Aorta (tissue), 5 donors: ENCODE data around the gene TMEM119. TPM values are rescaled to one million over a fixed set of nuclear protein-coding genes. Genes with fewer than 3 reads are reported as not detected.

ENCODE experiments used
- ATAC-seq: fragments of 200-7000 bp; cut with Tn5 transposase; one replicate; pipeline ENCODE4 v1.9.1; 2022; ENCODE audit warnings: moderate library complexity; ENCODE audit not compliant: low FRiP score
- DNase-seq, 2 donors: peaks; one replicate each; pipeline ENCODE4 v3.0.0-alpha.2; 2020
- H3K27ac ChIP-seq, 2 donors: one replicate each; pipeline ENCODE4 v1.5.1; 2013; ENCODE audit warnings: low read length in 2 of 2, mild to moderate bottlenecking in 2 of 2, moderate library complexity in 2 of 2, control low read depth in 1 of 2, inconsistent platforms in 1 of 2, low read depth in 1 of 2
- H3K27me3 ChIP-seq, 2 donors: one replicate each; pipeline ENCODE4 v1.6.1; 2013; ENCODE audit warnings: control low read depth in 1 of 2, low read length in 1 of 2, mild to moderate bottlenecking in 1 of 2, moderate library complexity in 1 of 2; ENCODE audit not compliant: insufficient read depth in 2 of 2, control insufficient read depth in 1 of 2
- H3K36me3 ChIP-seq, 2 donors: one replicate each; pipeline ENCODE4 v1.6.1; 2013; ENCODE audit warnings: control low read depth in 1 of 2, low read length in 1 of 2, mild to moderate bottlenecking in 1 of 2; ENCODE audit not compliant: insufficient read depth in 2 of 2, control insufficient read depth in 1 of 2
- H3K4me1 ChIP-seq, 2 donors: one replicate each; pipeline ENCODE4 v1.6.1; 2013; ENCODE audit warnings: low read length in 2 of 2, control low read depth in 1 of 2, mild to moderate bottlenecking in 1 of 2, moderate library complexity in 1 of 2; ENCODE audit not compliant: insufficient read depth in 2 of 2, control insufficient read depth in 1 of 2
- H3K4me3 ChIP-seq, 2 donors: one replicate each; pipeline ENCODE4 v1.5.1; 2013; ENCODE audit warnings: low read length in 2 of 2, control low read depth in 1 of 2, mild to moderate bottlenecking in 1 of 2
- H3K9me3 ChIP-seq: one replicate; pipeline ENCODE4 v1.6.1; 2013; ENCODE audit warnings: mild to moderate bottlenecking, low read length; ENCODE audit not compliant: control insufficient read depth
- WGBS, 2 donors: extraction: QIAGEN DNeasy Blood & Tissue Kit; methylation state at CpG; one replicate each; pipeline ENCODE4 v1.1.7; 2013; 5-methylcytosine and 5-hydroxymethylcytosine counted together
- intact Hi-C, 2 donors: fragments of 100-400 bp; cut with DNase I; formaldehyde crosslinking; loops; one replicate each; pipeline versions ENCODE4 v1.14.2 to v1.15.0; 2022
- polyA plus RNA-seq, 2 donors: library from polyadenylated mRNA; stranded (reverse); fragments of 200-250 nt; gene quantifications; one replicate each; pipeline ENCODE4 v1.2.3, GENCODE V29; 2013
- total RNA-seq, 2 donors: library from RNA; stranded (reverse); fragmentation: NEBNext Ultra II Directional; extraction: Animal tissue kit (Norgen Biotek cat#: 25700); gene quantifications; one replicate each; pipeline ENCODE4 v1.2.1, GENCODE V29; 2021
- donor health status: healthy with polysubstance abuse.
- donor health status: Bipolar disorder and iron deficiency.
- donor health status: DM: no; HTN: no; CAD: no.
- donor health status: DM: no; HTN: no; CAD: no.
- donor health status: DM: yes; HTN: yes; CAD: no.

TMEM119 gene
- total and polyA plus RNA-seq, 4 donors, result 0.26 to 21.1 (median 8.0) TPM

DNA sequence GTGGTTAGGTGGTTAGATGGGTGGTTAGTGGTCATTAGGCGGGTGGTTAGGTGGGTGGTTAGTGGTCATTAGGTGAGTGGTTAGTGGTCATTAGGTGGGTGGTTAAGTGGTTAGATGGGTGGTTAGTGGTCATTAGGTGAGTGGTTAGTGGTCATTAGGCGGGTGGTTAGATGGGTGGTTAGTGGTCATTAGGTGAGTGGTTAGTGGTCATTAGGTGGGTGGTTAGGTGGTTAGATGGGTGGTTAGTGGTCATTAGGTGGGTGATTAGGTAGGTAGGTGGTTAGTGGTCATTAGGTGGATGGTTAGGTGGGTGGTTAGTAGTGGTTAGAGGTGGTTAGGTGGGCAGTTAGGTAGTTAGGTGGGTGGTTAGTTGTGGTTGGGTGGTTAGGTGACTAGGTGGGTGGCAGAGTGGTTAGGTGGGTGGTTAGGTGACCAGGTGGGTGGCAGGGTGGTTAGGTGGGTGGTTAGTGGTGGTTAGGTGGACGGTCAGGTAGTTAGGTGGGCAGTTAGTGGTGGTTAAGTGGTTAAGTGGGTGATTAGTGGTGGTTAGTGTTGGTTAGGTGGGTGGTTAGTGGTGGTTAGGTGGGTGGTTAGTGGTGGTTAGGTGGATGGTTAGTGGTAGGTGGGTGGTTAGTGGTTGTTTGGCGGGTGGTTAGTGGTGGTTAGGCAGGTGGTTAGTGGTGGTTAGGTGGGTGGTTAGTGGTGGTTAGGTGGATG lies 8.0 kb upstream of the TMEM119 start:
- Histone ChIP-seq H3K4me3 (no peak overlapping the region), H3K27me3 (no peaks in the 10 kb centered on the region), H3K4me1 (no peaks in the 10 kb centered on the region), H3K27ac (no peak overlapping the region), H3K36me3 (no peaks in the 10 kb centered on the region), H3K9me3 (no peaks in the 10 kb centered on the region)
- ATAC-seq (no peak), DNase-seq (no peak)
- intact Hi-C loops, result no loop called here
- WGBS, 2 donors, result 96 to 98% methylated on average over 4 of the region's 4 CpGs

DNA sequence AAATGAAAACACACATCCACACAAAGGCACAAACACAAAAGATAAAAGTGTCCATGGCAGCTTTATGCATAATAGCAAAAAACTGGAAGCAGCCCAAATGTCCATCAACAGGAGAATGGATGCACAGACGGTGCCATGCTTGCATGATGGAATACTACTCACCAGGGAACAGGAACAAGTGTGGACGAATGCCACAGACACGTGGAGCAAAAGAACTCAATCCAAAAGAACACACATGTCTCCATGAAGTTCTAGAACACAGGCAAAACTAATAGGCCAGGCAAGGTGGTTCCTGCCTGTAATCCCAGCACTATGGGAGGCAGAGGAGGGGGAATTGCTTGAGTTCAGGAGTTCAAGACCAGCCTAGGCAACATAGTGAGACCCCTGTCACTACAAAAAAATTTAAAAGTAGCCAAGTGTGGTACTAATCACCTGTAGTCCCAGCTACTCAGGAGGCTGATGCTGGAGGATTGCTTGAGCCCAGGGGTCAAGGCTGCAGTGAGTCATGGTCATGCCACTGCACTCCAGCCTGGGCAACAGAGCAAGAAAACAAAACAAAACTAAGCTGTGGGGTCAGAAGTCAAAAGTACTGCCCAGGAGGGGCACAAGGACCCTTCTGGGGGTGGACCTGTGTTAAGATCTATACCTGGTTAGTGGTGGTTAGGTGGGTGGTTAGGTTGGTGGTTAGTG lies 7.3 kb upstream of the TMEM119 start:
- H3K4me1 ChIP-seq, result no peaks in the 10 kb centered on the region
- no peaks in the 10 kb centered on the region for H3K9me3 ChIP-seq
- 29 to 42% methylated on average over 3 of the region's 3 CpGs for WGBS, 2 donors
- DNase-seq, result no peak
- ATAC-seq, result no peak
- no peaks in the 10 kb centered on the region for H3K36me3 ChIP-seq
- no peaks in the 10 kb centered on the region for H3K27me3 ChIP-seq
- no peak overlapping the region for H3K27ac ChIP-seq
- no peak overlapping the region for H3K4me3 ChIP-seq
- intact Hi-C loops, result no loop called here

DNA sequence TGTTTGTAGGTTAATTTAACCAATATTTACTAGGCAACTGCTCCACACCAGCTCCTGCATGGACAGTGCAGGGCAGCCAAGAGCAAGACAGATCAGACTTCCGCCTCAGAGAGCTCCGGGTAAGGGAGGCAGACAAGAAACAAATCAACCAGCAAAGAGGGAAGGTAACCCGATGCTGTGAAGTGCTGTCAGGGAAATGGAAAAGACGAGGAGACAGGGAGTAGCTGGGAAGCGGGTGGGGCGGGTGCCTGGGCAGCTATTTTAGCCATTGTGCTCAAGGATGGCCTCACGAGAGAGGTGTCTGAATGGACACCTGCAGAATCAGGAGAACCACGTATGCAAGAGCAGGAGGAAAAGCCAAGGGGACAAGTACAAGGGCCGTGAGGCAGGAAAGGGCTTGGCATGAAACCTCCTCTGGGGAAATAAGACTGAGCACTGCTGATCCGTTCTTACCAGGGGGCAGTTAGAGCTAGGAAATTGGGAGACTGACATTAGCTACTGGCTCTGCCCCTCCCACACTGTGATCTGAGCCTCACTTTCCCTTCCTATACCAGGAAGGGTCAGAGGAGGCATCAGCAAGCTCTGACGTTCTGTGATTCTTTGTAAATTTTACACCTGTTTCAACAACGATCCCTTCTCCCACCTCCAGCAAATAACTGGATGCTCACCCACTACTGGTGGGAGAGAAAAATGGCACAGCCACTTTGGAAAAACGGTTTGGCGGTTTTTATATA lies 6.5 kb upstream of the TMEM119 start:
- no peaks in the 10 kb centered on the region for H3K9me3 ChIP-seq
- ATAC-seq, result no peak
- no peaks in the 10 kb centered on the region for H3K36me3 ChIP-seq
- WGBS, 2 donors, result 39 to 42% methylated on average over 14 of the region's 14 CpGs
- no peak overlapping the region for H3K27ac ChIP-seq
- intact Hi-C loops, result no loop called here
- H3K27me3 ChIP-seq, result no peaks in the 10 kb centered on the region
- no peak overlapping the region for H3K4me3 ChIP-seq
- no peaks in the 10 kb centered on the region for H3K4me1 ChIP-seq
- no peak for DNase-seq

DNA sequence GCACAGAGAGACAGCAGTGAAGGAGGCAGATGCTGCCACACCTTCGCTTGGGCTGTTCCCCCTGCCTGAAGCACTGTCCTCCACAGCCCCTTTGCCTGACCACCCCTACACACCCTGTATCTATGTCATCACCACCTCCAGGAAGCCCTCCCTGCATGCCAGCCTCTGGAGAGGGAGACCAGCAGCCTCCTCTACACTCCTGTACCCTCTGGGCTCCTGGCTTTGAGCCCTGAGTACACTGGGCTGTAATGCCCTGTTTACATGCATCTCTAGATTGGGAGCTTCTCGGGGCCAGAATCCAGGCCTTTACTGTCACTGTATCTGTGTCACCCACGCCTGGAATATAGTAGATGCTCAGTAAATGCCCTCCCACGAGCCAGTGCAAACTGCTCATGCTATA lies 5.9 kb upstream of the TMEM119 start:
- H3K4me1 ChIP-seq, result no peaks in the 10 kb centered on the region
- H3K27ac ChIP-seq, result no peak overlapping the region
- no peaks in the 10 kb centered on the region for H3K9me3 ChIP-seq
- no peaks in the 10 kb centered on the region for H3K36me3 ChIP-seq
- H3K27me3 ChIP-seq, result no peaks in the 10 kb centered on the region
- 87 to 89% methylated on average over 4 of the region's 4 CpGs for WGBS, 2 donors
- ATAC-seq (no peak), DNase-seq (no peak)
- H3K4me3 ChIP-seq, result no peak overlapping the region
- intact Hi-C loops, result no loop called here

DNA sequence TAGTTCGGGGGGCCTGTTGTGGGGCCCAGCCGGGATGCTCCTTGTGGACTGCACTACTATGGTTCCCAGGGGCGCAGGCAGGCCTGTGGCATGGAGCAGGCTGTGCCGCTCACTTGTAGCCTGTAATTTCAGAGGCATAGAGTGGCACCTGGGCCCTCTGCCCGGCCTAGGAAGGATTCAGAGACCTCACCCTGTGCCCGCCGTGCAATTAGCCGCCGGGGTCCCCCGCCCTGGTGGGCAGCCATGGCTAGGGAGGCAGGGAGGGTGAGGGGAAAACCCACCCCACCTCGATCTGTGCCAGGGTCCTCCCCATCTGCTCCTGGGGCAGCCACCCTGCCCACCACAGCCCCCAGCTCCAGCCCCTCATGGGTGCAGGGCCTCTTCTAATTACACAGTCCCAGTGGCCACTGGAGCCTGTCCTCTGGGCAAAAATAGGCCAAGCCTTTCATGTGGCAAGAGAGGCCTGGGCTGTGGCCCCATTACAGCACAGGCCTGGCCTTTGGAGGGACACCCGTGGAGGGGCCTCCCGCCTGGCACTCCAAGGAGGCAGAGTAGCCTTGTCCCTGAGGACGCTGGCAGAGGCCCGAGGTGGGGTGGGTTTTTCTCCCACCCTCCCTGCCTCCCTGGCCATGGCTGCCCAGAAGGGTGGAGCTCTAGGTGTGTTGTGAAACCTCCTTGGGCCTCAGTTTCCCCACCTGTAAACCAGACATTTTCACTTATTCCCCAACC lies 5.3 kb upstream of the TMEM119 start:
- H3K4me1 ChIP-seq, result no peaks in the 10 kb centered on the region
- DNase-seq, result no peak
- intact Hi-C loops, result no loop called here
- H3K36me3 ChIP-seq, result no peaks in the 10 kb centered on the region
- no peak overlapping the region for H3K27ac ChIP-seq
- no peaks in the 10 kb centered on the region for H3K9me3 ChIP-seq
- 84 to 89% methylated on average over 15 of the region's 15 CpGs for WGBS, 2 donors
- ATAC-seq, result no peak
- H3K27me3 ChIP-seq, result no peaks in the 10 kb centered on the region
- no peak overlapping the region for H3K4me3 ChIP-seq

DNA sequence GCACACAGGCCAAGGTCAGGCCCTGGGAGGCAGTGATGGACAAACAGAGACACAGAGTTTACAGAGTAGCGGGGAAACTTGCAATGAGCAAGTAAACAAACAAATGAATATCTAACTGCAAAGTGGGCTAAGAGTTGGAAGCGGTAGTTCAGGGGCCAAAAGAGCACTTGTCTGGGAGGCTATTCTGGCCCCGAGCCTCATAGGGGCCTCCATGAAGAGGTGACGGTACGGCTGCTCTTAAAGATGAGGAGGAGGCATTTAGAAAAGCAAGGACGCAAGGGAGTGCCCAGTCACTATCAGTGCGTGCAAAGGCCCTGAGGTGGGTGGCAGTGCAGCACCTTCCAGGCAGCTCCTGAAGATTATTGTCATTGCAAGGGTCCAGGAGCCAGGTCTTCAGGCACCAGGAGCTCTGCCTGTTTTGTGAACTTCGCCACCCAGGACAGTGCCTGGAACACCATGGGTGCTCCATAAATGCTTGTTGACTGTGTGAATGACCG lies 4.4 kb upstream of the TMEM119 start:
- Histone ChIP-seq H3K9me3 (no peaks in the 10 kb centered on the region), H3K27ac (no peak overlapping the region), H3K4me1 (no peaks in the 10 kb centered on the region), H3K4me3 (no peak overlapping the region), H3K36me3 (no peaks in the 10 kb centered on the region), H3K27me3 (no peaks in the 10 kb centered on the region)
- ATAC-seq (no peak), DNase-seq (no peak)
- 97 to 98% methylated on average over 9 of the region's 9 CpGs for WGBS, 2 donors
- intact Hi-C loops, result no loop called here

DNA sequence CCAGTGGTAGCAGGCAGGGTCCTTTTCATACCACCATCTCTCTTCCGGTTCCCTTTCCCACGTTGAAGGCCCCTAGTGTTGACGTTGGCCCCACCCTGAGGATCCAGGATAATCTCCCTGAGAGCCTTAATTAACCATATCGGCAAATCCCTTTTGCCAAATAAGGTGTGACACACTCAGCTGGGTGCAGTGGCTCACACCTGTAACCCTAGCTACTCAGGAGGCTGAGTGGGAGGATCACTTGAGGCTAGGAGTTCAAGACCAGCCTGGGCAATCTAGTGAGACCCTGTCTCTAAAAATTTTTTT lies 2.8 kb upstream of the TMEM119 start:
- intact Hi-C loops, result no loop called here
- 55 to 65% methylated on average over 4 of the region's 4 CpGs for WGBS, 2 donors
- DNase-seq, result no peak
- Histone ChIP-seq H3K27me3 (no peaks in the 10 kb centered on the region), H3K36me3 (no peaks in the 10 kb centered on the region), H3K9me3 (no peaks in the 10 kb centered on the region), H3K4me1 (no peaks in the 10 kb centered on the region), H3K4me3 (no peak overlapping the region), H3K27ac (no peak overlapping the region)
- ATAC-seq, result no peak

DNA sequence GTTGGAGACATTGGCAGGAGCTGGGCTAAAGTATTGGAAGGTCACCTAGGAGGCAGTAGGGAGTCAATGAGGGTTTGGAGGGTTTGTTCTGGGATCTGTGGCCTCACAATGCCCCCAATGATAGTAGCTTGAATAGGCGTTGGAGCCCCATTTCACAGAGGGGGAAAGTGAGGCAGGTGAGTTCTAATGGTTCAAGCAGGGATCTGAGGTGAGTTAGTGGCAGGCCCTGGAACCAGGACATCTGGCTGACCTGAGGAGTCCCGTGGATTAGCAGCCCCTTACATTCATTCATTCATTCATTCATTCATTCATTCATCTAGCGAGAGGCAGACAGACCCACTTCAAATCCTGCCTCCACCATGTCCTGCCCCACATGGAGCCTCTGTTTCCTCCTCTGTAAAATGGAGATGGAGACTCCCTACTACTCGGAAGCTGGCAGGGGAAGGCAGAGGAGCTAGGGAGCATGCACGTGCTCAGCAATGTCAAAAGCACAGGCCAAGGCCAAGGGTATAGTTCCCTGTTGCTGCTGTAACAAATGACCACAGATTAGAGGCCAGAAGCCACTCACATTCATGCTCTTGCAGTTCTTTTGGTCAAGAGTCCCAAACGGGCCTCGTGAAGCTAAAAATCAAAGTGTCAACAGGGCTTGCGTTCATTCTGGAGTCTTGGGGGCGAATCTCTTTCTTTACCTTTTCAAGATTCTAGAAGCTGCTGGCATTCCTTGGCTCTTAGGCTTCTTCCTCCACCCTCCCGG lies 2.2 kb upstream of the TMEM119 start:
- ATAC-seq (no peak), DNase-seq (no peak)
- intact Hi-C loops, result no loop called here
- H3K36me3 ChIP-seq, result no peaks in the 10 kb centered on the region
- no peaks in the 10 kb centered on the region for H3K4me1 ChIP-seq
- WGBS, 2 donors, result 86 to 88% methylated on average over 10 of the region's 10 CpGs
- H3K27ac ChIP-seq, result no peak overlapping the region
- H3K4me3 ChIP-seq, result no peak overlapping the region
- H3K27me3 ChIP-seq, result no peaks in the 10 kb centered on the region
- H3K9me3 ChIP-seq, result no peaks in the 10 kb centered on the region
